CD4-positive, alpha-beta T cell treated with Interleukin-4 for 1 hour (primary cell): ENCODE results near the gene RCCD1.

Experiments
- DNase-seq, 2 donors: peaks; one replicate each; pipeline ENCODE4 v3.0.0-alpha.2; 2020 to 2022

The RCCD1 gene

DNA sequence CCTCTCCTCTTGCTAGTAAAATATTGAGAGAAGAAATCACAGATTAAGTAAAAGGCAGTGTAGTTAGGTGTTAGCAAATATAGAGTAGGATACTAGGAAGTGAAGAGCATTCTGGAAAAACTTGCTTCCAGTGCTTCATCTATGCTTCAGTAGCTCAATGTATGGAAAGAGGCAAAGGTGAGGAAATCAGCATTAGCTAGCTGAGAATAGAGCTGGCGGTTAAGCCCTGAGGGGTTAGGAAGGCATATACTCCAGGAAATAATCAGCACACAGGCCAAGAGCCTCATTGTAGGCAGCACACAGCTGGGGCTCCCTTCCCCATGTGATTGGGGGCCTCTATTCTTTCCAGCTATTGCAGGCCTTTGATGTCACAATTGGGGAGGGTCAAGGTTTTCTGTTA lies 13.8 kb downstream of the RCCD1 start:
- DNase-seq, result no peak

DNA sequence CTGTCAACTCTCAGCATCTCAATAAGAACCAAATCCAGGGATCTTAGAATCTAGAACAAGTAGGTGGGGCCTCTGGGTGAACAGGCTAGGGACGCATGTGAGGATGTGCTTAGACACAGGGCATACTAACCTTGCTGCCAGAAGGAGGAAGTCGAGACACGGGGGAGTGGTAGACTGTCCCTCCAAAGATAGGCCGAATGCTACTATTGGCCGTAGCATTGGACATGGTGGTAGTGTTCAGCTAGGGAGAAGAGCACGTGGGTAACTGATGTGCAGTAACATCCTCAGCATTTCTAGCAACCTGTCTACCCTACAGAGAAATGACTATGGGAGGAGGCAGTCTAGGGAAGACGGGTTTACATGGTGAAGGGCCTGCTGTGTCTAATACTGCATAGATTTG lies 15.6 kb downstream of the RCCD1 start:
- DNase-seq, result no peak

DNA sequence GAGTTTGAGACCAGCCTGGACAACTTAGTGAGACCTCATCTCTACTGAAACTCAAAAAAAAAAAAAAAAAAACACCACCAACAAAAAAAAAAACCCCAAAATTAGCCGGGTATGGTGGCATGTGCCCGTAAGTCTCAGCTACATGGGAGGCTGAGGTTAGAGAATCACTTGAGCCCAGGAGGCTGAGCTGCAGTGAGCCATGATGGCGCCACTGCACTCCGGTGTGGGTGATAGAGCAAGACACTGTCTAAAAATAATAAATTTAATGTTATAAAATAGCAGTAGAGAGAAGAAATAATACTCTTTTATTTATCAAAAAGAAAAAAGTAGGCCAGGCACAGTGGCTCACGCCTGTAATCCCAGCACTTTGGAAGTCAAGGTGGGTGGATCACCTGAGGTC lies 17.4 kb downstream of the RCCD1 start:
- DNase-seq, result no peak

DNA sequence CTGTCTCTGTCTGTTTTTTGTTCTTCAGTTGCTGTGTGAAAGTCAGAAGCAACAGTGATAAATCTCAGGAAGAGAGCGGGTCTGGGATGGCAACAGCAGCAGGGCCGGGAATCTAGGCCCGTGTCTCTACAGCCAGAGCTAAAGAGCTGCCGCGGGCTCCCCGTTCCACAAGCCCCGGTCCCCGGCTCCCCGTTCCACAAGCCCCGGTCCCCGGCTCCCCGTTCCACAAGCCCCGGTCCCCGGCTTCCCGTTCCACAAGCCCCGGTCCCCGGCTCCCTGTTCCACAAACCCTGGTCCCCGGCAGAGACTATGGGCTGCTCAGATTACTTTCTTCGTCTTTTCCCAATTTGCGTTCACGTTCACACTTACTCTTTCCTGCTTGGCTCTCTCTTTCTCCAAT lies 19.5 kb downstream of the RCCD1 start:
- no peak for DNase-seq

DNA sequence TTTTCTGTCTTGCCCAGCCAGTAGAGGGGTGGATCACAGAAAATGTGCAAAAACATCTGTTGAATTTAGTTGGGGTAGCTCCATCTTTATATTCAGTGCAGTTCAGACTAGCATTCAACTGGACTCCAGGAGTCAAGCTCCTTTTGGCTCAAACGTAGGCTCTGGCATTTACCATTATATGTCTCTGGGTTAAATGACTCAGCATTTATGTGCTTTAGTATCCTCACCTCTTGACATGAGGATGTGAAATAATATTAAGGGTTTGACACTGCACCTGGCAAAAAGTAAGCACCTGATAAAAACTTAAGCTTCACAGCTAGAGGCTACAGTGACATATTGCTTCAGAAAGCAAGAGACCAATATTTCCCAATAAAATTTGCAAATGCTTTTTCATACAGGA lies 24.9 kb downstream of the RCCD1 start:
- no peak for DNase-seq

DNA sequence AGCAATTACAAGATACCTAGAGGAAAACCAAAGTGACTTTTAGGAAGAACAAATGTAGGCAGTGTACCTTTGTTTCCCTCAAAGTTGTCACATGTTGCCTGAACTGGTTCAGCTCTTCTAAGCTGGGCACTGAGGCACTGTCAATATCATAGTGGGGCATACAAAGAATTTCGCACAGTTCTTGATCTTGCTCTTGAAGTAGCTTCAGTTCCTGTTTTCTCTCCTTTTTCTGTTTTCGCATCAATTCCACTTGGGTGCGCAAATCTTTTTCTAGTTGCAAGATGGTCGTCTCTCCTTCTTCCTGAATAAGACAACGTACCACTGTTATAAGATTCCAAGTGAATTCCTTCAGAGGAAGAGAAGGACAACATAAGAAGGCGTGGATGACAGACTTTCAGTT lies 27.0 kb downstream of the RCCD1 start:
- no peak for DNase-seq

DNA sequence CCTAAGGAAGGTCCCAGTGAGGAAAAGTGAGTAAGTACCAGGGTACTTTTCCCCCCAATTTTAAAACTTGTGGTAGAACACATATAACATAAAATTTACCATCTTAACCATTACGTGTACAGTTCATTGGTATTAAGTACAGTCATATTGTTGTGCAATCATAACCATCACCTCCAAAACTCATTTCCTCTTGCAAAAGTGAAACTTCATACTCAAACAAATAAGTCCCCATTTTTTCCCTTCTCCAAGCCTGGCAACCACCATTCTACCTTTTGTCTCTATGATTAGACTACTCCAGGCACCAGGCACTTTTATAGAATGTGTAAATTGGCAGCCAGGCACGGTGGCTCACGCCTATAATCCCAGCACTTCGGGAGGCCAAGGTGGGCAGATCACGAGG lies 27.5 kb downstream of the RCCD1 start:
- DNase-seq, result no peak

DNA sequence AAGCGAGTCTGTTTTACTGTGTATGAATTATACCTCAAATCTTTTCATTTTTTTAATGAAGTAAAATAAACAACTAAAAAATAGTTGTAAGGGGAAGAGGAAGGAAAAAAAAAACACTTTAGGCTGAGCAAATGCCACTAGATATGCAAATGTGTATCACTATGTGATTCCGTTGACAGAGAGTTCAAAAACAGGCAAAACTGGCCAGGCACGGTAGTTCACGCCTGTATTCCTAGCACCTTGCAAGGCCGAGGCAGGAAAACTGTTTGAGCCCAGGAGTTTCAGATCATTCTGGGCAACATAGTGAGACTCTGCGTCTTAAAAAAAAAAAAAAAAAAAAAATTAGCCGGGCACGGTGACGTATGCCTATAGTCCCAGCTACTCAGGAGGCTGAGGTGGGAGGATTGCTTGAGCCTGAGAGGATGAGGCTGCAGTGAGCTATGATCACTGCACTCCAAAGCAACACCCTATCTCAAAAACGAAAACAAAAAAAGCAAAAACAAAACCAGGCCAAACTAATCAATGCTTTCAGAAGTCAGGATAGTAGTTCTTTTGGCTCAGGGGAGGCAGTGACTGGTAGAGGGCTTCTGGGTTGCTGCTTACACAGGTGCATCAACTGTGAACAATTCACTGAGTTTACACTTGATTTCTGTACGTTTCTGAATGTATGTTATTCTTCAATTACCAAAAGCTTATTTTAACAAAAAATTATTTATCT lies 32.3 kb downstream of the RCCD1 start:
- DNase-seq, result no peak

DNA sequence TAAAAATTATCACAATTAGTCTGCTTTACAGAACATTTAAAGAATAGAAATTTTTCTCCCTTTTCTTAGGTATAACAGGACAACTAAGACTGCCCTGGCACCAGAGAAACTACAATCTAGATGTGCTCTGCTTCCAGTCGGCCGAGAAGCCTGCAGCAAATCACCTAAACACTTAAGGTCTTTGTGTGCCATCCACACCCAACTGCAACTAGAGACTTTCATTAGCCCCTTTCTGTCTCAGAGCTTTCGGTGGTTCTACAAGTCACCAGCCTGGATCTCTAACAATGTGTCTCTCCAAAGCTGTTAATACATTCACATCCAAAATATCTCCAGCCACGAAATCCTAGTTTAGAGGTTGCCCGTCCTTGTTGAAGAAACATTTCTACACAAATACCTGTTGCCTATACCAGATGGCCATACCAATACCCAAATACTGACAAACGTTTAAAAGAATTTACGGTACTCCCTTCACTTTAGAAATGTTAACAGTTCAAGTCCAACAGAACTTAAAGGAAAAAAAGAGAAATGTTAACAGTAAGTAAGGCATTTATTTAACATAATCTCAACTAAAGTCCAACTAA lies 33.0 kb downstream of the RCCD1 start:
- no peak for DNase-seq

DNA sequence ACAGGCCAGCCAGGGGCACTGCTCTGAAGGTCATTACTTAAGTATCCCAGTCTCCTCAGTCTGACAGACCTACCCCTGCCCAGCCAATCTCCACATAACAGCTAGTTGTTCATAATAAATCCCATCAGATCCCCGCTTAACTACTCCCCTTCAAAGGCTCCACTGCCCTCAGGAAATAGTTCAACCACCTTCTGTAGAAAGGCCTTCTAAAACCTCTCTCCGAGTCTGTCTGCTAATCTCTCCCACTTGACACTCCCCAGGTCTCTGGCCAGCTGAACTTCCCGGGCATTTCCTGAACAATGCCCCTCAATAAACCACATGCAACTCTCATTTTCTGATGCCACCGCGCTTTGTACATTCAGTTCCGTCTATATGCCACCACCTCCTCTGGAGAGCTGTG lies 33.6 kb downstream of the RCCD1 start:
- no peak for DNase-seq

DNA sequence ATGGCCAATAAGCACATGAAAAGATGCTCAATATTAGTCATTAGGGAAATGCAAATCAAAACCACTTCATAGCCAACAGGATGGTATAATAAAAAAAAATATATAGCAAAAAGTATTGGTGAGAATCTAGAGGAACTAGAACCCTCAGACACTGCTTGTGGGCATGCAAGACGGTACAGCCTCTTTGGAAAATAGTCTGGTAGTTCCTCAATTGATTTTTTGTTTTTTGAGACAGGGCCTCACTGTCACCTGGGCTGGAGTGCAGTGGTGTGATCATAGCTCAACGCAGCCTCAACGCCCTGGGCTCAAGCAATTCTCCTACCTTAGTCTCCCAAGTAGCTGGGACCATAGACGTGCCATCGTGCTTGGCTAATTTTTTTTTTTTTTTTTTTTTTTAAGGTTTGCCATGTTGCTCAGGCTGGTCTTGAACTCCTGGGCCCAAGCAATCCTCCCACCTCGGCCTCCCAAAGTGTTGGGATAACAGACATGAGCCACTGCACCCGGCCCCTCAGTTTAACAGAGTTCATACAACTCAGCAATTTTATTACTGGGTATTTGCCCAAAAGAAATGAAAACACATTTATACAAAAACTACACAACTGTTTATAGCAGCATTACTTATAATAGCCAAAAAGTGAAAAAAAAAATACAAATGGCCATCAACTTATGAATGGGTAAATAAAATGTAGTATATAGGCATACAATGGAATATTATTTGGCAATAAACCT lies 34.5 kb downstream of the RCCD1 start:
- no peak for DNase-seq

DNA sequence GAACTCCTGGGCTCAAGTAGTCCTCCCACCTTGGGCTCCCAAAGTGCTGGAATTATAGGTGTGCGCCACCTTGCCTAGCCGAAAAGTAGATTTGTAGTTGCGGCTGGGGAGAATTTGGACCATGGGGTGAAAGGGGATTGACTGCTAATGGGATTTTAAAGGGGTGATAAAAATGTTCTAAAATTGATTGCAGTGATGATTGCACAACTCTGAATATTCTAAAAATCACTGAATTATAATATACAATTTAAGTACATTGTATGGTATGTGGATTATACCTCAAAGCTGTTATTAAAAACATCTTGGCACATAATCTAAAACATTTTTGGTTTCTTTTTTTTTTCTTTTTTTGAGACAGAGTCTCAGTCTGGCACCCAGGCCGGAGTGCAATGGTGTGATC lies 35.8 kb downstream of the RCCD1 start:
- DNase-seq, result no peak

DNA sequence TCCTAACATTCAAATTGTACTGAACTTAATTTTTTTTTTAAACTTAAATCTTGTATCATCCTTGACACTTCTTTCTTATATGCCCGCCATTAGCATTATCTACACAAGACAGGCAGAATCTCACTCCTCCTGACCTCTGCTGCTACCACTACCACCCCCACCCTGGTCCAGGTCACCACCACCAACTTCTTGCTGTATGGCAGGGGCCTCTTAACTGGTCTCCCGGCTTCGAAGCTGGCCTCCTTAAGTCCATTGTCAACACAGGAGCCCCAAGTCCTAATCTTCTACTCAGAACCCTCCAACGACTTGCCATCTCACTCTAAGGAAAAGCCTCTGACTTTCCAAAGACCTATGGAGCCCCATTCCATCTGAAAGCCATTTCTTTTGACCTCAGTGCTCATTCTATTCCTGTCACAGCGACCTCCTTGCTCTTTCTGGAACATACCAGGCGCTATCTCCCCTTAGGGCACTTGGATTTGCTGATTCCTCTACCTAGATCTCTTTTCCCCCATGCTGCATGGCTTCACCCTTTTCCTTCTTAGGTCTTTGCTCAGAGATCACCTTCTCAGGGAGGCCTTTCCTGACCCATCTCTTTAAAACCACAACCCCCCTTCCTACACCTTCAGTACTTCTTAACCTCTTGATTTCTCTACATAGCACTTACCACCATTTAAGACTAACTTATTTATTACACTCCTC lies 37.1 kb downstream of the RCCD1 start:
- DNase-seq, result no peak

DNA sequence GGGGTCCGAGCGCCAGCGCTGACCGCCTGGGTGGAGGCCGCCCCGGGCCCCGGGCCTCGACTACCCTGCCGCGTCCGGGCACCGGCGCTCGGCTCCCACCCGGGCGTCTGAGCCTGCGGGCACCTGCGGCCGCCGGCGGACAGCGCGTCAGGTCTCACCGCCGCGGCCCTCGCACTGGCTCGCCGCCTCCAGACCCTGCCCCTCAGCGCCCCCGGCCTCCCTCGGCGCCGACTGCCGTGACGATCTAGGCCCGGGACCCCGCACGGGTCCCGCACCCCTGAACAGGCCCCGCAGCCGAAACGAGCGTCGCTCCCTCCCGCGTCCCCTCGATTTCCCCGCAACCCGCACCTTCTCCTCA lies 39.4 kb downstream of the RCCD1 start:
- no peak for DNase-seq

DNA sequence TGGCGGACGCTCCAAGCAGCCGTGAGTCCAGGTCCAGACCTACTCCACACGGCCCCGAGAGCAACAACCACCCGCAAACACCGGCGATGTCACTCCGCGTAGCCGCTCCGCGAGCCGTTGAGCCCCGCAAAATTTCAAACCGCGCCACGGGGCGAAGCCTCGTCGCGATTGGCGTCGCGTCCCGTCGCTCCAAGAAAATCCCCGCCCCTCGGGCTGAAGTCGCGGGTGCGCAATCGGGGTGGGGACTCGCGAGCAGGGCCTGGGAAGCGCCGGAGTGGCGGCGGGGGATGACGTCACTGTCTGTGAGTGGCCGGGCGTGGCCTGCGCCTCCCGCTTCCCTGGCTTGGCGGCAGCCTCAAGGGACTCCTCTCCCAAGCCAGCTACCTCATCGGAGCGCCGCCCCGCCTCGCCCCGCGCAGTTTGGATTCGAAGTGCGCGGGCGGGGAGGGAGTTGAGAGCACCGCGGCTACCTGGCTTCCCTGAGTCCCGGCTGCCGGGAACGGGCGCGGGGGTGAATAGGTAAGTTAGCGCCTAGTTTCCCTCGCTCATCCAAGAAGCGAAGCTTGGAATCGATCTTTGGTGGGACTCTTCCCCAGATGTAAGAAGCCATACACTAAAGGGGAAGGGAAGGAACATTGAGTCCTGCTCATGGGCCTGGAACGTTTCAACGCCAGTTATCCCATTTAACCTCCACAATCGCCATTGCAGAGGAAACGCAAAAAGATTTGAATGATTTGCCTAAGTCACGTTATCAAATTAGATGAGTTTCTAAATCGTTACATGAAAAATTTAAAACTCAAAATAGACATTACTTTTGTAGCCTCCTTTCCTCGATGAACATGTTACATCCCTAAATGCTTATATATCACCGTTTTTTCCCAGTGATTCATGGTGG lies 40.0 kb downstream of the RCCD1 start, which contains the start of gene PRC1:
PRC1 (minus strand) TSS at position 119 of the 895 bp plus-strand sequence; CDS start at position 1, 118 bp downstream.
- DNase-seq, result peak; percentile 97

DNA sequence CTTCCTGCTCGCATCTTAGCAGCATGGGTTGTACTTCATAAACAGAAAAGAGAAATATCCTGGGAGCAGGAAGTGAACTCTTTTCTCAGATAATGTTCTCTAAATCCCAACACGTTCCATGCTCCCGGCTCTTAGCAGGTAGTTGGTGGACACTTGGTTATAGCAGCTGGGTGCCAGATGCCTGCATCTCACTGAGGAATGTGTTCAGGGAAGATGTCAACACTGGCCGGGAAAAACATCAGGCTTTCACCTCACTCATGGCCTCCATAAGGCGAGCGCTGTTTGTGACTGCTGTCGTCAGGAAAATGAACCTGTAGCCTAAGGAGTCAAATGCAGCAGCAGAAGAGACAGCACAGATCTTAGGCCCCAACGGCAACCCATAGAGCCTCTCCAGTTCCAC lies 44.1 kb downstream of the RCCD1 start:
- no peak for DNase-seq

DNA sequence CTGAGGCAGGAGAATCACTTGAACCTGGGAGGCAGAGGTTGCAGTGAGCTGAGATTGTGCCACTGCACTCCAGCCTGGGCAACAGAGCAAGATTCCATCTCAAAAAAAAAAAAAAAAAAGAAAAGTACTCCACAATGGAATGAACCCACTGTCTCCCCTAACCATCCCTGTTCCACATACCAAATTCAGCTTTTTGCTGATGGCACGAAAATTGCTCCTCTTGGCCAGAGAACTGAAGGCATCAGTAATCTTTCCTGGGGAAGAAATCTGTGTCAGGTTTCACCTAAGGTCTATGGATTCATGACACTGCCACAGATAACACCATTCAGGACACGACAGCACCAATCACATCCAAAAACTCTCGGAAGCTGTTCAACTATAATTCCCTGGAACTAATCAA lies 46.5 kb downstream of the RCCD1 start:
- no peak for DNase-seq

DNA sequence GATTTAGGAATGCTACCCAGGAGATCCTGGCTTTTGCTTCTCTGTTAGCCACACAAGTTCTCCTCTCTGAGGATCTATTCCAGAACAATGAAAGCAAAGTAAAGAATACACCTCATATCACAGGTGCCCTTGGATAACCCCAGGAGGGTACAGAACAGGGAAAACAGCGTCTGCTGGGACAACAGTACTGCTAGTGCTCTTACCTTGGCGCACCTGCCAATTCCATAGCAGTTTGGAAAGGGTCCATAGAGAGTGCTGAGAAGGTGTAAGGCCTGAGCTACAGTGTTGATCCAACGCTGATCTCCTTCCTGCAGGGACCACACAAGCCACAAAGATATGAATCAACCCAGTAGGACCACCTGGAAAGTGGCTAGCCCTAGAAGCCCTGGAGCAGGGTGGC lies 52.6 kb downstream of the RCCD1 start:
- DNase-seq, result no peak
